GM18861 (cell line): ENCODE results near the gene SAC3D1.

ENCODE experiments used
- ATAC-seq: cut with Tn5 transposase; IDR thresholded peaks from one replicate; pipeline ENCODE4 v1.9.1; 2021; ENCODE audit not compliant: unreplicated experiment

SAC3D1 gene

GRCh38 chr11:65059523-65059922, 18.5 kb downstream of the SAC3D1 start:
- ATAC-seq: no peak

GRCh38 chr11:65059959-65060824, 19.2 kb downstream of the SAC3D1 start:
- no peak for ATAC-seq

- ATAC-seq: no peak
Observed at GRCh38 chr11:65060913-65061408, 20.0 kb downstream of the SAC3D1 start.

DNA sequence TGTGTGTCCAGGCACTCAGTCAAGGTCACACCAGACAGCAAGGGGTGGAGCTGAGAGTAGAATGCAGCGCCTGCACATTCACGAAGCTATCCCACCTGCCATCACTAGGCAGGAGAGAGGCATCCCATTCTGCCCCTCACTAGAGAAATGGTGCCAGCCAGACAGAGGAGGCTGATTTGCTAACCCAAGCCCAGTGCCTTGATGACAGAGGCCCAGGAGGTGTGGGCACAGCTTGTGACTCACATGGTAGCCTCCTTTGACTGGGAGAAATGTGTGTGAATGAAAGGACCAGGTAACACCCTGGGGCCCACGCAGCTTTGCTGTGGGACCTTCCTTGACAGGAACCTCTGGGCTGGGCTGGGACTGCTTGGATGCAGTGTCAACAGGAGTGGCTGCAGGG, 22.5 kb downstream of the SAC3D1 start:
- ATAC-seq: no peak

GRCh38 chr11:65064847-65065240, 23.8 kb downstream of the SAC3D1 start:
- no peak for ATAC-seq

GRCh38 chr11:65065851-65066250, 24.8 kb downstream of the SAC3D1 start:
- ATAC-seq: no peak

GRCh38 chr11:65066315-65066714, 25.3 kb downstream of the SAC3D1 start:
- no peak for ATAC-seq

DNA sequence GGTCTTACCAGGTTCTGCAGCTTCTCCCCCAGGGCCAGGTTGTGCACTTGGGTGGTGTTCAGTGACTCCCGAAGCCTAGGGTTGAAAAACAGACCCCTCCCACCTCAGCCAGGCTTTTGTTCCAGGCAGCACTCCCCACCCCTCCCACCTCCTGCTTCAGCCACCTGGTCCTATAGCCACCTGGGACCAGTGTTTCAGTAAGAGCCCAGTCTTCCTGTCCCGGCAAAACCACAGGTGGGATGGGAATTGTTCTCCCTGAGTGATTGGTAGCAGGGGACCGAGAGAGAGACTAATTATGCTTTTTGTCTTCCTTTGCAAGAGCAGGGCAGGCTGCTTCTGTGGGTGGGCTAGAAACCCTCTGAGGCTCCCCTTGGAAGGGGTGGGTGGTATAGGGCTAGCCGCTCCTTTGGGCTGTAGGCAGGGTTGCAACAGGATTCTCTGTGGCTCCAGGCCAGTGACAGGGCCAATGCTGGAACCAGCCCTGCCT, 25.8 kb downstream of the SAC3D1 start:
- ATAC-seq: no peak

DNA sequence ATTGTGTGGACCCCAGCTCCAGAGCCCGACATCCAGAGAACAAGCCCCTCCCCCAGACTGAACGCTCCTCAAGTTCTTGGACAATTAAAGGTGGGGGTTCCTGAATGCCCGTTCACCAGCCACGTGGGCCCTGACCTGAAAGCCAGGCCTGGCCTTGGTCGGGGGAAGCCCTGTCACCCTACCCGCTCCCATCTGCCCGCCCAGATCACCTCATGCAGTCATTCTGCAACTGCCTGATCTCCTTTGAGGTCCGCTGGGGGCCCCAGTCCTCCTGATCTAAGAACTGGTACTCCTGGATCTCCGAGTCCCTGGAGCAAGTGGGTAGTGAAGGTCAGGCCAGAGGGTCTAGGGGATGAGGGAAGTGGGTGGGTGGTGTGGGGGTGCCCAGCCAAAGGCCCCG, 26.4 kb downstream of the SAC3D1 start:
- ATAC-seq: no peak

DNA sequence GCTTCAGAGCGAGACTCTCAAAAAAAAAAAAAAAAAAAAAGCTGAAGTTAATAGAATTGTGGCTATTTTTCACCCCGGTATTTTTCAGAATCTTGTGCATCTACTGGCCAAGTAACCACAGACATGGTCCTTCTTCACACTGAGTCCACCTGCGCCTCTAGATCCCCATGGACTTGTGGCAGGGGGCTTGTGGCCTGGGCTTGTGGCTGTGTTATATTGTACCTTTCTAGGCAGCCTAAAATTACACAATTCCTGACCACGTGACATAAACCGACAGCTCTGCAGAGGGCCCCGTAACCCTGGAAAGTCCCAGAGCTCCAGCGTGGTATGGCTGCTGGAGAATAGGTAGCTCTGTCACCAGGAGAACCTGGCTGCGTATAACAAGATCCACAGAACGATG, 28.2 kb downstream of the SAC3D1 start:
- no peak for ATAC-seq

DNA sequence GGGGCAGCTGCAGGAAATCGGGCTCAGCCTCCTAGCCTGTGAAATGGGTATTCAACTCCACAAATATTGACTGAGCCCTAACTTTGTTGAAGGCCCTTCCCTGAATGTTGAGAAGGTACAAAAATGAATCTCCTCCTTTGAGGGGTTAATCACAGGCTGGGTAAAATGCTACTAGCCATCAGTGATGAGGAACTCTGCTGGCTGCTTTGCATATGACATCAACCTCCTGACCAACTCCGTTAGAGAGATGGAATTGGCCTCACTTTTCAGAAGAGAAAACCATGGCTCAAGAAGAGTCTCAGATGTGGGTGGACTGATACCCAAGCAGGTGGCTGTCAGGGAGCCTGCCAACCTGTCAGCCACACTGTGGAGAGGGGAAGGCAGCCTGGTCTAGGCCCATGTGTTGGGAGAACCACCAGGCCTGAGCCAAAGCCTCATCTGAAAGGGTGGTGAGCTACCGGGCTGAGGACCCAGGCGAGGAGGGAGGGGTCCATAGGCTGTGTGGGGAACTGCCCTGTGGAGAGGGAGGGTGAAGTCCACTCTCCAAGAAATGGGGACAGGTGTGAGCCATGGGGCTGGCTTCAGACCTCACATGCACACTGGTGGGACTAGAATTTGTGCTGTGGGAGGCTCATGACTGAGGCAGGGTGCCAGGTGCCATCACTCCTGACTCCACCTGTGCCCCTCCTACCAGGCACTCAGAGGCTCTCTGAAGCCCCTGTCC, 31.1 kb downstream of the SAC3D1 start:
- ATAC-seq: no peak

DNA sequence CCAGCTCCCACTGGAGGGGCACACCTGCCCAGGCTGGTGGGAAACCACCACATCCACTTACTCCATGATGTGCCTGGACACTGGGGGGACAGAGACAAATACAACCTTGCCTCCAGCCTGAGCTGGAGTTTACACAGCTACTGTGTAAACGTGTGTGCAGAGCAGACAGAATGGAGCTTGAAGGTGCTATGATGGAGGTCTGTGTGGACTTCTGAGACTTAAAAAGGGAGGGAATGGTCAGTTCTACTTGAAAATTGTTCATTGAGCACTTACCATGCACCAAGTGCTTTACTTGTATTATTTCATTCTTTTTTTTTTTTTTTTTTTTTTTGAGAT, 31.6 kb downstream of the SAC3D1 start:
- no peak for ATAC-seq

DNA sequence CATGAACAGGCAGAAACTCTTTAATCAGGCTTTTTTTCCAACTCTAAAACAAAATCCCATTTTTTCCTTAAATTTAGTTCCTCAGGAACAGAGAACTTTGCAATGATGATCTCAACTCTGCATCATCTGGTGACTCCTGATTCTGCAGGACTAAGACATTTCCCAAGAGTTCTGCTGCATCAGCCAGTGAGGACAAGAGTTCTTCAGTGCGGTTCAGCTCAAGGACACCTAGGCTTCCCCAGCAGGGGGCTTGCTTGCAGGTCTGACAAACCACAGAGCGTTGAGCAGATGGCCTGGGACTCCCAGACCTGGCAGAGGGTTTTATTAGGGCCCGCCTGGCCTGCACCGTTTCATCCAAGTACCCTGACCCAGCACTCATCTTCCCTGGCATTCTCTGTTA, 36.4 kb downstream of the SAC3D1 start:
- no peak for ATAC-seq

GRCh38 chr11:65078151-65078550, 37.1 kb downstream of the SAC3D1 start:
- ATAC-seq: no peak

DNA sequence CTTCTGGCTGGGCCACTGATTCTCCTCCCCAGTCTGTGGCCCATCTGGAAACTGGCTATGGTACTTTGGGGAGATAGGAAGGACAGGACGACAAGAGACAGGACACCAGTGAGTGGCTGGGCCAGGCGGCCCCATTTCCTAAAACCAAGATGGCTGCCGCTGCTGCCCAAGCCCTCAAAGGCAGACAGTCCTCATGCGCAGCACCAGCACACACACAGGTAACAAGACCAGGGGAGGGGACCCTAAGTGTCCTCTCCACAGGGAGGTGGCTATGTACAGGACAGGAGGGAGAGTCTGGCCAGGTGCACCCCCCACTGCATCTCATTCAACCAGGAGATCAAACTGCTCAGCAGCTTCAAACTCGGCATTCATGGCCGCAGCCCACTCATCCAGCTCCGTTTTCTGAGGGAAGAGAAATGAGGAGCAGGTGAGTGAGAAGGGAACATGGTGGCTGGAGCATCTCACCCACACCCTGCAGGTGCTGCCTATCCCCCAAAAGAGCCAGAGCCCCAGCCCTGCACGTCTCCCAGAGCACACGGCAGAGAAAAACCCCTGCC, 37.9 kb downstream of the SAC3D1 start:
- ATAC-seq: no peak

DNA sequence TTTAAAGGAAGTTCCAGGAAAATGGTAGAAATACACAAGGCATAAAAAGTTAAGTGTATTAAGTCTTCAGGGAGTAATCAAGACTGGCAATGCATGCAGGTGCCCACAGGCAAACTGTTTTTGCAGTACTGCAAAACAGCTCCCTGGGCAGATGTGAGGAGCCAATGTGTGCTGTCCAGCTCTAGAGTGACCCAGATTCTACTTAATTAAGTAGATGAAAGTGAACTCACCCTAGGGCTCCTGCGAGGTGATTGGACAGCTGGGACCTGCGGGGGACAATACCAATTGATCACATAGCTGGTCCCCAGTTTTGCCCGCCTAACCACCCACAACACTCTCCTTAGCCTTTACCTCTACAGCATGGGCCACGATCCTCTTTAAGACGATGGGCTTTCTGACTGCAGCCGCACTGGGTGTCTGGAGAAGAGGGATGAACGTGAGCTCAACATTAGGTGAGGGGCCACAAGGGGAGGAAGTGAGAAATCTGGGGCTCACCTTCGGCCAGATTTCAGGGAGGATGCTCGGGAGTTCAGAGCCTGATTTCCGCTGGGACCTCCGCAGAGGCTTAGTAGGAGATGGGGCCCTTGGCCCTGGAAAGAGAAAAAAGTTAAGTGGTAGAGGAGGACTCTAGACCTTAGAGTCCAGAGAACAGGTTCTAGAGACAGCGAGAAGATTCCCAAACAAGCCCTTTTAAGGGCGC, 42.3 kb downstream of the SAC3D1 start:
- ATAC-seq: peak; percentile 4

- peak; percentile 78 for ATAC-seq
Observed at GRCh38 chr11:65083834-65084597, 43.0 kb downstream of the SAC3D1 start, which contains the start of the genes CDCA5 and ZFPL1. TSS of gene CDCA5 (minus strand) at chr11:65084040. CDS start at chr11:65083978, 62 bp downstream. TSS of gene ZFPL1 (plus strand) at chr11:65084222. CDS start at chr11:65084699, 477 bp downstream.

DNA sequence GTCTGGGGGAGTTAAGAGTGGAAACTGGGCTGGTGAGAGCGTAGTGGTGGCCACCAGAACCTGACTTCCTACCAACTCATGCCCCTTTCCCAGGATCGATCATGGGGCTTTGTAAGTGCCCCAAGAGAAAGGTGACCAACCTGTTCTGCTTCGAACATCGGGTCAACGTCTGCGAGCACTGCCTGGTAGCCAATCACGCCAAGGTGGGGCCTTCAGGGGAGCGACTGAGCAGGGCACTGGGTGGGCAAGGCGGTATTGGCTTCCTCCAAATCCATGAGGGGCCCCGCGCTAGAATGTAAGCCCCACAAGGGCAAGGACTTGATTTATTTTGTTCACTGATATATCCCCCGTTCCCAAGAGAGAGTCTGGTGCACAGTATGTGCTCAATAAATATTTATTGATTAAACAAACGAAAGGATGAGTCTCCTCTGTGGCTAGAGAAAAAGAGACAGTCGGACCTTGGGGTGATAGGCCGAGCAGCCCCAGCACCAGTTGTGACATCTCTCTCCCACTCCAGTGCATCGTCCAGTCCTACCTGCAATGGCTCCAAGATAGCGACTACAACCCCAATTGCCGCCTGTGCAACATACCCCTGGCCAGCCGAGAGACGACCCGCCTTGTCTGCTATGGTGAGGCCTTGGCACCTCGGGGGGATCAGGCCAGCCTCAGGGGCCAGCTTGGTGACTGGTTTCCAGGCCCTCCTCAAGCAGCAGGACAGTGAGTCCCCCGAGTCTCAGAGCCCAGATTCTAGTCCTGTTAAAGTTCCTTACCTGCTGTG, 43.8 kb downstream of the SAC3D1 start:
- ATAC-seq: no peak

GRCh38 chr11:65085446-65085845, 44.4 kb downstream of the SAC3D1 start:
- ATAC-seq: no peak
